ENCODE results near the gene SAMD10.

- no peak for TF ChIP-seq CTCF (IDR thresholded peaks at IDR 0.05; ENCODE audit: control extremely low read depth in 1 of 3, insufficient read depth in 1 of 3, low read depth in 1 of 3, low read length in 3 of 3)
- TF ChIP-seq SUZ12 (IDR thresholded peaks at IDR 0.05; ENCODE audit: low read length) = no peak
- TF ChIP-seq KDM5A (IDR thresholded peaks at IDR 0.05; ENCODE audit: low read length) = no peak
- no peak for TF ChIP-seq EZH2 (IDR thresholded peaks at IDR 0.05; ENCODE audit: low read depth, low read length, severe bottlenecking)
- TF ChIP-seq ATF3 (IDR thresholded peaks at IDR 0.05; ENCODE audit: insufficient read depth, low read depth, low read length) = no peak
- no peak for TF ChIP-seq YY1 (IDR thresholded peaks at IDR 0.05; ENCODE audit: low read depth, low read length)
- TF ChIP-seq SP4 (IDR thresholded peaks at IDR 0.05; ENCODE audit: low read length) = no peak
- no peak for TF ChIP-seq RAD21 (IDR thresholded peaks at IDR 0.05 in 1 of 2, conservative IDR thresholded peaks at IDR 0.05 in 1 of 2; ENCODE audit: low read depth in 2 of 2, low read length in 2 of 2)
- TF ChIP-seq USF2 (IDR thresholded peaks at IDR 0.05; ENCODE audit: low read length) = no peak
- no peak for TF ChIP-seq CTBP2 (IDR thresholded peaks at IDR 0.05; ENCODE audit: borderline replicate concordance, insufficient read depth, insufficient read length, low read length)
- TF ChIP-seq POLR2A (IDR thresholded peaks at IDR 0.05; ENCODE audit: control extremely low read depth in 1 of 2, low read depth in 2 of 2, low read length in 2 of 2) = no peak
- no peak for TF ChIP-seq GABPA (IDR thresholded peaks at IDR 0.05; ENCODE audit: borderline replicate concordance, insufficient read depth, low read length)
These were observed 25.5 kb downstream of the SAMD10 start for GRCh38 chr20:63953764-63954429.

Data from H1 (cell line).